Astrocyte (in vitro differentiated cells and primary cell): ENCODE measurements around the gene BCAR3.
"Not testable (repeated sequence)": the region's sequence is repeated elsewhere in the genome, so short reads cannot be mapped to it uniquely, and the experiment has no call there.

Experiments used
- EZH2 ChIP-seq: IDR thresholded peaks from 2 replicates; pipeline ENCODE4 v1.6.1; 2012; ENCODE audit warnings: mild to moderate bottlenecking, low read length, inconsistent platforms; ENCODE audit not compliant: insufficient read depth
- TF ChIP-seq, protein P1 (sequence below): IDR thresholded peaks from 2 replicates; pipeline ENCODE4 v1.5.1; 2011; ENCODE audit warnings: low read depth, mild to moderate bottlenecking, inconsistent platforms, low read length, moderate library complexity; ENCODE audit not compliant: insufficient read depth

DNA sequence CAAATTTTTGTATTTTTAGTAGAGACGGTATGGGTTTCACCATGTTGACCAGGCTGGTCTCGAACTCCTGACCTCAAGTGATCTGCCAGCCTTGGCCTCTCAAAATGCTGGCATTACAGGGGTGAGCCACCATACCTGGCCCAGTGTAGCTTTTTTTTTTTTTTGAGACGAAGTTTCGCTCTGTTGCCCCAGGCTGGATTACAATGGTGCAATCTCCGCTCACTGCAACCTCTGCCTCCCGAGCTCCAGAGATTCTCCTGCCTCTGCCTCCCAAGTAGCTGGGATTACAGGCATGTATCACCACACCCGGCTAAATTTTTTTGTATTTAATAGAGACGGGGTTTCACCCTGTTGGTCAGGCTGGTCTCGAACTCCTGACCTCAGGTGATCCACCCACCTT, 20.3 kb downstream of the BCAR3 start:
- not testable (repeated sequence) for TF ChIP-seq EZH2
- TF ChIP-seq, protein P1, sequence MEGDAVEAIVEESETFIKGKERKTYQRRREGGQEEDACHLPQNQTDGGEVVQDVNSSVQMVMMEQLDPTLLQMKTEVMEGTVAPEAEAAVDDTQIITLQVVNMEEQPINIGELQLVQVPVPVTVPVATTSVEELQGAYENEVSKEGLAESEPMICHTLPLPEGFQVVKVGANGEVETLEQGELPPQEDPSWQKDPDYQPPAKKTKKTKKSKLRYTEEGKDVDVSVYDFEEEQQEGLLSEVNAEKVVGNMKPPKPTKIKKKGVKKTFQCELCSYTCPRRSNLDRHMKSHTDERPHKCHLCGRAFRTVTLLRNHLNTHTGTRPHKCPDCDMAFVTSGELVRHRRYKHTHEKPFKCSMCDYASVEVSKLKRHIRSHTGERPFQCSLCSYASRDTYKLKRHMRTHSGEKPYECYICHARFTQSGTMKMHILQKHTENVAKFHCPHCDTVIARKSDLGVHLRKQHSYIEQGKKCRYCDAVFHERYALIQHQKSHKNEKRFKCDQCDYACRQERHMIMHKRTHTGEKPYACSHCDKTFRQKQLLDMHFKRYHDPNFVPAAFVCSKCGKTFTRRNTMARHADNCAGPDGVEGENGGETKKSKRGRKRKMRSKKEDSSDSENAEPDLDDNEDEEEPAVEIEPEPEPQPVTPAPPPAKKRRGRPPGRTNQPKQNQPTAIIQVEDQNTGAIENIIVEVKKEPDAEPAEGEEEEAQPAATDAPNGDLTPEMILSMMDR = not testable (repeated sequence)
